ENCODE data around the gene CEBPE.

CEBPE gene

GRCh38 chr14:23142826-23143225, 23.8 kb upstream of the CEBPE start:
- no peak for DNase-seq

- no peak for DNase-seq
These were observed 22.8 kb upstream of the CEBPE start for GRCh38 chr14:23141706-23142444.

- no peak for DNase-seq
These were observed 21.3 kb upstream of the CEBPE start for GRCh38 chr14:23140371-23140770.

- DNase-seq, result no peak
These were observed 20.8 kb upstream of the CEBPE start for GRCh38 chr14:23139874-23140273.

GRCh38 chr14:23137813-23138535, 18.9 kb upstream of the CEBPE start:
- DNase-seq, result no peak

GRCh38 chr14:23137192-23137812, 18.2 kb upstream of the CEBPE start:
- no peak for DNase-seq

- no peak for DNase-seq
These were observed 17.6 kb upstream of the CEBPE start for GRCh38 chr14:23136566-23137133.

GRCh38 chr14:23132970-23133369, 13.9 kb upstream of the CEBPE start:
- no peak for DNase-seq

GRCh38 chr14:23131482-23131881, 12.4 kb upstream of the CEBPE start:
- no peak for DNase-seq

GRCh38 chr14:23130871-23131270, 11.8 kb upstream of the CEBPE start:
- no peak for DNase-seq

GRCh38 chr14:23129759-23130316, 10.8 kb upstream of the CEBPE start:
- DNase-seq, result no peak

- DNase-seq, result no peak
These were observed 10.1 kb upstream of the CEBPE start for GRCh38 chr14:23128969-23129758.

- no peak for DNase-seq
These were observed 8.8 kb upstream of the CEBPE start for GRCh38 chr14:23127861-23128260.

- DNase-seq, result no peak
These were observed 7.7 kb upstream of the CEBPE start for GRCh38 chr14:23126548-23127278.

- no peak for DNase-seq
These were observed 7.0 kb upstream of the CEBPE start for GRCh38 chr14:23125933-23126524.

- no peak for DNase-seq
These were observed 6.0 kb upstream of the CEBPE start for GRCh38 chr14:23125011-23125410.

- peak; percentile 39 for DNase-seq
These were observed 5.4 kb upstream of the CEBPE start for GRCh38 chr14:23124337-23124954.

- peak; percentile 82 for DNase-seq
These were observed 4.4 kb upstream of the CEBPE start for GRCh38 chr14:23123419-23123818.

- DNase-seq, result no peak
These were observed 3.0 kb upstream of the CEBPE start for GRCh38 chr14:23122086-23122485.

- no peak for DNase-seq
These were observed 2.3 kb upstream of the CEBPE start for GRCh38 chr14:23121361-23121771.
